ENCODE data around the gene DCAF17. TPM values are rescaled to one million over a fixed set of nuclear protein-coding genes. Genes with fewer than 3 reads are reported as not detected.

Gene DCAF17
- total and polyA plus RNA-seq, 2 of the 13 experiments (the other 11 are each of a cell fraction or from before 2014, with no cell fraction given) = 13.7 to 30.0 TPM

GRCh38 chr2:171432969-171433762 is 860 bp upstream of the DCAF17 start (continued):
- TF ChIP-seq GMEB1 (CRISPR knock-in tag; IDR thresholded peaks at IDR 0.05; ENCODE audit: borderline replicate concordance) (no peak), TRIM24 (CRISPR knock-in tag; IDR thresholded peaks at IDR 0.05) (no peak), ZNF570 (CRISPR knock-in tag; IDR thresholded peaks at IDR 0.05; ENCODE audit: borderline replicate concordance) (no peak), MZF1 (CRISPR knock-in tag; IDR thresholded peaks at IDR 0.05; ENCODE audit: borderline replicate concordance) (no peak), RAD51 (IDR thresholded peaks at IDR 0.05; ENCODE audit: borderline replicate concordance) (no peak), SMAD3 (CRISPR knock-in tag; IDR thresholded peaks at IDR 0.05) (no peak), ZSCAN30 (CRISPR knock-in tag; IDR thresholded peaks at IDR 0.05) (no peak; the same call in 1 of the 2 replicates), NR2C2 (CRISPR knock-in tag; IDR thresholded peaks at IDR 0.05; ENCODE audit: borderline replicate concordance) (no peak), SKIL (CRISPR knock-in tag; IDR thresholded peaks at IDR 0.05; ENCODE audit: borderline replicate concordance) (no peak), ZNF605 (CRISPR knock-in tag; IDR thresholded peaks at IDR 0.05) (no peak; the same call in 1 of the 2 replicates), HNF1A (IDR thresholded peaks at IDR 0.05; ENCODE audit: low read depth) (no peak), HNF1A (CRISPR knock-in tag; IDR thresholded peaks at IDR 0.05; ENCODE audit: borderline replicate concordance) (0 out of 2 replicates have a peak, but pooled peaks have one; percentile 26), SOX5 (CRISPR knock-in tag; IDR thresholded peaks at IDR 0.05; ENCODE audit: borderline replicate concordance) (no peak), CCAR2 (optimal IDR thresholded peaks at IDR 0.05; ENCODE audit: low read depth, low read length) (no peak), ETS1 (CRISPR knock-in tag; IDR thresholded peaks at IDR 0.05) (no peak), SMC3 (IDR thresholded peaks at IDR 0.05; ENCODE audit: low read length) (no peak), MAZ (IDR thresholded peaks at IDR 0.05; ENCODE audit: borderline replicate concordance, low read depth, low read length) (no peak), MAZ (CRISPR knock-in tag; IDR thresholded peaks at IDR 0.05; ENCODE audit: low read depth) (no peak), HOXA7 (CRISPR knock-in tag; IDR thresholded peaks at IDR 0.05) (no peak), ZNF563 (CRISPR knock-in tag; IDR thresholded peaks at IDR 0.05) (no peak), ZNF460 (CRISPR knock-in tag; IDR thresholded peaks at IDR 0.05; ENCODE audit: borderline replicate concordance) (no peak)
